ENCODE measurements around the gene COA7.
"Not testable (repeated sequence)": the region's sequence is repeated elsewhere in the genome, so short reads cannot be mapped to it uniquely, and the experiment has no call there.

The COA7 gene

GRCh38 chr1:52702886-52703787 is 5.0 kb upstream of the COA7 start:
- peak; percentile 37 to 49 for DNase-seq

GRCh38 chr1:52695627-52696026 is 2.5 kb downstream of the COA7 start:
- no peak for DNase-seq

GRCh38 chr1:52693843-52694242 is 4.3 kb downstream of the COA7 start:
- no peak for DNase-seq

GRCh38 chr1:52693351-52693750 is 4.8 kb downstream of the COA7 start:
- DNase-seq = not testable (repeated sequence)

- DNase-seq = no peak
Measured at GRCh38 chr1:52692697-52693096, 5.5 kb downstream of the COA7 start.

GRCh38 chr1:52691821-52692220 is 6.3 kb downstream of the COA7 start:
- DNase-seq = no peak

GRCh38 chr1:52686830-52687229 is 11.3 kb downstream of the COA7 start:
- no peak for DNase-seq

- DNase-seq = peak; percentile 80 to 87
Measured at GRCh38 chr1:52686261-52686751, 11.8 kb downstream of the COA7 start.

- DNase-seq = no peak
Measured at GRCh38 chr1:52684545-52684944, 13.6 kb downstream of the COA7 start.

GRCh38 chr1:52683367-52683940 is 14.7 kb downstream of the COA7 start:
- no peak for DNase-seq

GRCh38 chr1:52681136-52681535 is 17.0 kb downstream of the COA7 start:
- no peak for DNase-seq

GRCh38 chr1:52680353-52680752 is 17.8 kb downstream of the COA7 start:
- DNase-seq = no peak

GRCh38 chr1:52679498-52679897 is 18.6 kb downstream of the COA7 start:
- DNase-seq = no peak

- no peak for DNase-seq
Measured at GRCh38 chr1:52679048-52679447, 19.1 kb downstream of the COA7 start.

- DNase-seq = no peak
Measured at GRCh38 chr1:52677076-52677806, 20.9 kb downstream of the COA7 start.

- DNase-seq = no peak
Measured at GRCh38 chr1:52676249-52676903, 21.8 kb downstream of the COA7 start.

- peak; percentile 40 to 54 for DNase-seq
Measured at GRCh38 chr1:52674497-52675384, 23.4 kb downstream of the COA7 start.

- no peak for DNase-seq
Measured at GRCh38 chr1:52673513-52673912, 24.6 kb downstream of the COA7 start.

GRCh38 chr1:52672946-52673345 is 25.2 kb downstream of the COA7 start:
- DNase-seq = no peak

- no peak for DNase-seq
Measured at GRCh38 chr1:52670604-52671003, 27.5 kb downstream of the COA7 start.

- no peak for DNase-seq
Measured at GRCh38 chr1:52669696-52670095, 28.5 kb downstream of the COA7 start.

- DNase-seq = no peak
Measured at GRCh38 chr1:52668711-52669110, 29.4 kb downstream of the COA7 start.
